GM18907 (cell line): ENCODE results near the gene AKAP3.

Experiments used
- ATAC-seq: cut with Tn5 transposase; IDR thresholded peaks from one replicate; pipeline ENCODE4 v1.9.1; 2021; ENCODE audit warnings: mild to moderate bottlenecking, moderate library complexity; ENCODE audit not compliant: unreplicated experiment

AKAP3 gene

DNA sequence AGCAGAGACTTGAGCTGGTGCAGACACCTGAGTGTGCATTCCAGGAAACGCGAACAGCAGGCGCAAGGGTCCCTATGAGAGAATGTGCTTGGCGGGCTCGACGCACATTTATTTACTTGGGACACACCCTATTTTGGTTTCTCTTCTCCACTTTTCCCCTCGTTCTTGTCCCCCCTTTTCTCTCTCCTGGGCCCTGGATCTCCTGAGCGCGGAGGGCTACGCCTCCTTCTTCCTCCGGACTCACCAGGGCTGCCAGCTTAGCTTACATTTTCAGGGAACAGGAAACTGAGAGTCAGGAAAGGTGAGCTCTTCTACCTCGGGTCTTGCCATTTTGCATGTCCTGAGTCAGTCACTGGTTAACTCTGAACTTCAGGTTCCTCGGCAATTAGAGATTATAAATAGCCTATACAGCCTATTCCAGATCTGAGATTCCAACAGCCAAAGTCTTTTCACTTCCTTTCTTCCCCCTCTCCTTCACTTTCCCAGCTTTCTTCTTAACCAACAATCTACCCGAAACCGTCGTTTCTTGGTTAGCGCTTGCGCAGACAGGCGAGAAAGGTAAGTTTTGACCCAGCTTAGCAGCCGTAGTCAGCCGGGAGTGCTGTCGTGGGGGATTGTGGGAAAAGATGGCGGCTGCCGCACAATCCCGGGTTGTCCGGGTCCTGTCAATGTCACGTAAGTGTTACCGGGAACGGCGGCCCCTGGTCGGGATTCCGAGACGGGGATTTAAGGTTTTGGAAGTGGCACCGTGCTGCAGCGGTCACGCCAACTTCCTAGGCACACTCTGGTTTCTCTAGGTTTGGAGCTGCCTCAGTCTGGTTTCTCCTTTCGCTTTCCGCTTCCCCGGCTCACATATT, at the start of gene AKAP3, which contains the start of gene NDUFA9:
Gene AKAP3, minus strand, starts transcription at position 551 of the 857 bp plus-strand sequence. CDS start 10,855 bp downstream, outside the sequence.
Gene NDUFA9, plus strand, starts transcription at position 614 of the 857 bp plus-strand sequence. Its CDS starts 13 bp downstream, at position 627.
- ATAC-seq = peak; percentile 90

DNA sequence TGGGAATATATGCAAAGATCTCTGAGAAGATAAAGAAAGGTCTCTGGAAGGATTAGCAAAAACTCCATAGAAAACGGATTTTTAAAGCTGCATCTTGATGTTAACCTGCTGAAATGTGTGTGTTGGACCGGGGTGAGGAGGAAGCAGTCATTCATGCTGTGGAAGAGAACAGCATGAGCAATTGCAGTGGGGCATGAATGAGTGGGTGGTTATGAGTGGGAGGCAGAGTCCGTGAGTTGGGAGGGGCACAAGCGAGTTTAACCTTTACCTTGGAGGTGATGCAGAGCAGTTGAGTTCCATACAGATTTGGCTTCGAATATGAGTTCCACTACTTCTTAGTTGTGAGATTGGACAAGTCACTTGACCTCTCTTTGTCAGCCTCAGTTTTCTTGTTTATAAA, 41.9 kb upstream of the AKAP3 start:
- no peak for ATAC-seq

DNA sequence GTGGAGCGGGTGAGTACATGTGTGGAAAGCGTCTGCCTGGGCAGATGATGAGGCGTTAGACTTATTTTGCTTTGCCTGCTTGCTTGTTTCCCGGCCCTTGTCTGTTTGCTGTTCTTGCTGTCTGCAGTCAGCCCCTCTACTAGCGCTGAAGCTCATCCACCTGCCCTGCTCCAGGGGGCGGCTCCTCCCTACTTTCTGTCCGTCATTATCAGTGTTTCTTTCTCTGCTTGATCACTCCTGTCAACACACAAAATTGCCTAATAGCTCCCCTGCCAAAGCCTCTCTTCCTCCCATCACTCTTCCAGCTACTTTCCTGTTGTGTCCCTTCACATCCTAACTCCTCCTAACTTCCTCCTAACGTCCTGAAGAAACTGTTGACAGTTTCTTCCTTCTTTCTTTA, 36.5 kb upstream of the AKAP3 start:
- ATAC-seq = no peak

DNA sequence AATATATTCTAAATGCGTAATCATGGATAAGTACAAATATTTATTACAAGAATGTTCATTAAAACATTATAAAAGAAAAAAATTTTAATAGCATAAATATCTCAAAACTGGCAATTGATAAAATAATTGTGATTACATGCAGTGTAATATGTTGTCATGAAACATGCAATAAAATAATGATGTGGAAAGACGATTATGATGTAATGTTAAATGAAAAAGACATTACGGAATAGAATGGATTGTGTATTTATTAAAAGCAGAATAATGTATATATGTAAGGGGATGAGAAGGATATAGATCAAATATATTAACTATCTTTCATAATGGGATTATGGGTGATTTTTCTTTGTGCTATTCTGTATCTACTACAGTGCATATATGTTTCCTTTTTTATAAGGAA, 32.9 kb upstream of the AKAP3 start:
- no peak for ATAC-seq

DNA sequence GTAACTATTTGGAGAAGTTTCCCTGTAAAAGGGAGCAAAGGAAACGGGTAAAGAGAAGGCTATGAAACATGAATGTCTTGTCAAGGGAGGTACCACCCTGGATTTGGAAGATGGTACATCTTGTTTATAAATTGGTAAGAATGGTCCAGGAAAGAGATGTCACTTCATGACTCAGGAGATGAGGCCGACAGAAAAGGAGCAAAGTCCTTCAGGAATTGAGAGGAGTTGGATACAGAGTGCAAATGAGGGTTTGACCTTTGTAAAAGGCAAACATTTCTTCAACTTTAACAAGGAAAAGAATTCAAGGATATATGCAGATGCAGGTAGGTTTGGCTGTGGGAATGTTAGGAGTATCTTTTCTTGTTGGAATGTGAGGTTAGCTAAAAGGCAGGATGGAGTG, 30.9 kb upstream of the AKAP3 start:
- no peak for ATAC-seq

DNA sequence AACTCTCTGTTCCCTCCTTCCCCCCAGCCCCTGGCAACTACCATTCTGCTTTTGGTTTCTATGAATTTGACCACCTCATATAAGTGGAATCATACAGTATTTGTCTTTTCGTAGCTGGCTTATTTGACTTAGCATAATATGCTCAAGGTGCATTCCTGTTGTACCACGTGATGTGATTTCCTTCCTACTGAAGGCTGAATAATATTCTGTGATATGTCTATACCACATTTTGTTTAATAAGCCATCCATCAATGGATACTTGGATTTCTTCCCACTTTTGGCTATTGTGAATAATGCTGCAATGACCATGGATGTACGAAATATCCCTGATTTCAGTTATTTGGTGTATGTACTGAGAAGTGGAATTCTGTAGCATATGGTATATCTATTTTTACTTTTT, 16.4 kb upstream of the AKAP3 start:
- ATAC-seq = no peak

DNA sequence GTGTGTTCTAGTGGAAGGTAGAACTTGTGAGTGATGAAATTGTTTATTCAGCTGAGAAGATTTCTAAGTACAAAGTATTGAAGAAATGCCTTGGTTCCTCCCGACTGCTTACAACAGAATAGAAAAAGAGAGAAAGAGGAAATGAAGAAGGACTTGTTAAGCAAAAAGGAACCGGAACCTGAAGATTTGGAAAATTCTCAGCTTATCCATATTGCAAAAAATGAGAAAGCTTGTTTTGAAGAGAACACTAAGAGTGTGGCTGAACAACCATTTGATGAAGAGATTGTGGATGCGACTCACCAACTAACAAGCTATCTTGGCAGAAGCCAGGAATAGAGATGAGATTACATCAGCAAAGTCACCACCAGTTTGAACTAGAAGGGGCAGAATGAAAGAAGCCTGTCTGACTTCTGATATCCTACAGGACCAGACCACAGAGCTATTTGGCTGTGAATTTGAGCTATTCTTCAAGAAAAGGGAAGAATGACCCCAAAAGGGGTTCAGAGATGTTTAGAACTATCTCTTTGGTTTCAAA, 15.2 kb upstream of the AKAP3 start:
- no peak for ATAC-seq

DNA sequence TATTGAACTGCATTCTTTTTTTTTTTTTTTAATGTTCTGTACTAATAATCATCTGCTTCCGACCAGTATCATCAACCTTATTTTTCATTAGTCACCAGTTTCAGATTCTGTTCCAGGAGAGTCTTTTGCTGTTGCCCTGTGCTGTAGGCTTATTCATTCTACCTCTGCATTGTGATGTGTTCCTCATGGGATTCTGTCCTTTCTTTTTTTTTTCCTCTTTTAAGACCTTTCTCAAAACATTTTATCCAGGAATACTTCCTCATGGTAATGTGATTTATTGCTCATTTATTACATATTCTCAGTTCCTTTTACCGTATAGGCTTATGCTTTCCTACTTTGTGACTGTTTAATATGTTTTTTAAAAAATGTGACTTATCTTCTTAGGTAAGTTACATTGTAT, 4.8 kb upstream of the AKAP3 start:
- ATAC-seq = no peak

DNA sequence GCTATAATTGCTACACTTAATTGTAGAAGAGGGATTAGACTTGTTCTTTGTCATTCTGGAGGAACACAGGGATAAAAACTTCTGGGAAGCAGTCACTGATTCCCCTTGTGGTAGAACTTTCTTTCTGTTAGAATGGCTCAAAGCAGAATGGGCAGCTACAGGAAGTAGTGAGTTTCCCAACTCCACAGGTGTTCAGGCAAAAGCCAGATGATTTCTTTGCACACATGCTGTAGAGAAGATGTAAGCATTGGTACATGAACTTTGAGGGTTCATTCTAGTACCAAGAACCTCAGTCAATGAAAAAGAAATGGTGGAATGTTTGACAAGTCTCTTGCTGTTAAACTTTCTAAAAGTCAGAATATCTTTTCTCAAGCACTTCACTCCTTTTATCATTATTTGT, 4.4 kb upstream of the AKAP3 start:
- no peak for ATAC-seq

DNA sequence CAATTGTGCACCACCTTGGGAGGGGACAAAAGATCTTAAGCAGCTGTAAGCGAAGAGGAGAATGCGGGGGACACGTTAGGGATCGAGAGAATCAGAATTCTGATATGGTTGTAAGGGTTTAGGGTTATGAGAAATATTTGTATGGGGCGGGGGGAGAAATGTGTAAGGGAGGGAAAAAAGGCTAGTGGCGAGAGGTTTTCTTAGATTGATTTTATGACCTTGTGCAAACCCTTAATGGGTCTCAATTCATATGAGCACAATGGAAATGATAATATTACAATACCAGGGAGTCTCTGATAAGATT, 459 bp upstream of the AKAP3 start:
- no peak for ATAC-seq

DNA sequence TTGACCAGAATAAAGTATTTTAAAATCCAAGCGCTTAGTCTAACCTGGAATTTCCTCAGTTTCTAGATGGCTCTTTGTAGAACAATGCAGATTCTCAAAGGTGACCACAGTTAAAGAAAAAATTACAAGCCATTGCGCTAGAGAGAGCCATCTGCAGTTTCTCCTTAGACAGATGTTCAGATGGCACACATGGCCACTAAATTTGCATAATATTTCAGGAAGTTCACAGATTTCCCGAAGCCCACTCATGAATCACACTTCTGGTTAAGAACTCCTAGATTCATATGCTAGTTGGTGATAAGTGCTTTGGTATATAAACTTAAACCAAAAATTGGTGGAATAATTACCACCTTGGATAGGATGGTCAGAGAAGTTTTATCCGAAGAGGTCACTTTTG, 749 bp downstream of the AKAP3 start:
- ATAC-seq = peak; percentile 21

DNA sequence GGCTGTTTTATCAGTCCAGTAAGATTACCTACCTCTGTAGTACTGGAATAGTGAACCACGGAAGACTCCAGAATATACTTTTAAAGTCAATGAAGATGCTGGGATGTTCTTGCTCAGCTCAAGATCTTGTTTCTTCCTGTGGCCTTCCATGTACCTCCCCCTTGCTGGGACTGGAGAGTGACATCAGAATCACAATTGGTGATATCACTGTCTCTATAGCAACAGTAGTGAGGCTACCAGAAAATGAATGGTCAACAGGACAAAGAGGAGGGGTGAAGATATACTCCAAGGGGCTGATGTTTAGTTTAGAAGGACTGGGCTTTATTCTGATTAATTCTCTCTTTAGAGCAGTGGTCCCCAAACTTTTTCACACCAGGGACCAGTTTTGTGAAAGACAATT, 3.8 kb downstream of the AKAP3 start:
- no peak for ATAC-seq

DNA sequence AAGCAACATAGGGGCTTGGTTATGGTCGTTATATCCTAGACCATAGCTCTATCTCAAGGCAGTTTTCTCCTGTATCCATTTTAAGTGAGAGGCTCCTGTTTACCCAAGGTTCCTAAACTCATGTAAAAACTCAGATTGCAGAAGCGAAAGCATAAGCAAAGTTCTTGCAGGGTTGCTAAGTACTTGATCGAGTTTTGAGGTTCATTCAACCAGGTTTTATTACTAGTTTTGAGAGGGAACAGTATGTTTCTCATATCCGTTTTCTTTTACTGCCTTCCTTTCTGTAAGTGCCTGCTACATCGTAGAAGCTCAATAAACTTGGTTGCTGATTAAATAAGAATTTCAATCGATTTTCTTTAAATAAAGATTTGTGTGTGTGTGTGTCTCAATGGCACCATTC, 5.1 kb downstream of the AKAP3 start:
- no peak for ATAC-seq

DNA sequence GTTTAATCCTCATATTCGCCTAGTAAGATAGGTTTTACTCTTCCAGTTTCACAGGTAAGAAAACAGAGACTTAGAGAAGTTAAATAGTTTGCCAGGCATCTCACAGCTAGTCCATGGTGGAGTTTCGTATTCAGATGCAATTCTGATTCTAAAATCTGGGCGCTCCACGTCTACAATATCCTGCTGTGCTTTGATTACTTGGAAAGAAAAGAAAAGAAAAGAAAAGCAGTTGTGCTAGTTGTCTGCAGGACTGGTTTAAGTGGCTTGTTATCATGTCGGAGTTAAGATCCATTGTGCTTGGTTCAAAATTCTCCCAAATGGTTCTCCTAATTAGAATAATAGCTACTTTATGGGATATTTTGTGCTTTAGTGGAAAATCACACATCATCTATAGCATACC, 18.6 kb downstream of the AKAP3 start:
- no peak for ATAC-seq

DNA sequence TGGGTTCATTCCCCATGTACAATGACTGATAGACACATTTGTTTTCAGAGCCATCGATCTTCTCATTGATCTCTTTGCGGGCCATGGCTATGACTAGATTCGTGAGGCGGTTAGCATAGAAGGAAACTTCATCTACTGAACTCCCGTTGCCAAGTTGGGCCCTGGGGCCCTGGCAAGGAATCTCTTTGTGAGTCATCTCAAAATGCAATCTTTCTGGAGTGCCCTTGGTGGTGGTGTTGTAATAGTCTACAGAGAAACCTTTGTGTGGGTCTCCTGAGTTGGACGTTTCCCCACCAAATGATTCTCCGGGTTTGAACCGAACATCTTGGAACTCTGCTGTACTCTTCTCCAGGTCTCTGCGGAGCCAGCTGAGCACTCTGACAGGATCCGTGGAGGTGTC, 20.4 kb downstream of the AKAP3 start:
- ATAC-seq = no peak

DNA sequence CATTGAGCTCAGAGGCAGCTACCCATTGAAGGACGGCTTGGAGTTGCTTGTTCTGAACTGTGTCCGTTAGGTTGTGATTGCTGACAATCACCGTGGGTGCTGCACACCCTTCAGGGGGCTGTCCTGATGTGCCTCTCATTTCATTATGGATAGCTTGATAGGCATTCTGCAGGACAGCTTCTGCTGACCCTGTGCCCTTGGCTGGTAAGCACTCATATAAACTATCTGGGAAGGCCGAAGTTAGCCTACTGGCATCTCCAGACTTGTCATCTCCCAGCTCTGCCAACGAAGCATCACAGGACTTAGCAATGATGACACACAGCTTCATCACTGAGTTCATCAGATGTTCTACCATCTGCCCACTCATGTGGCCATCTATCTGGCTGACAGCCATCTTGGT, 22.3 kb downstream of the AKAP3 start:
- no peak for ATAC-seq

DNA sequence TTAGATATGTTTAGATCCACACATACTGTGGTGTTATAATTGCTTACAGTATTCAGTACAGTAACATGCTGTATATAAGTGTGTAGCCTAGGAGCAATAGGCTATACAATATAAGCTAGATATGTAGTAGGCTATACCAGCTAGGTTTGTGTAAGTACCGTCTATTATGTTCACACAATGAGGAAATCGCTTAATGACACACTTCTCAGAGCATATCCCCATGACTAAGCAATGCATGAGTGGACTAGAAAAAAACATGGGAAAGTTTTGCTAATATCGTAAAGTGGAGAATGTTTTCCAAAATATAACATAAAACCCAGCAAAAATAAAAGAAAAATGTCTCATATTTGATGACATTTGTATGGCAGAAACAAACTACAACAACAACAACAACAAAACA, 27.3 kb downstream of the AKAP3 start:
- no peak for ATAC-seq

DNA sequence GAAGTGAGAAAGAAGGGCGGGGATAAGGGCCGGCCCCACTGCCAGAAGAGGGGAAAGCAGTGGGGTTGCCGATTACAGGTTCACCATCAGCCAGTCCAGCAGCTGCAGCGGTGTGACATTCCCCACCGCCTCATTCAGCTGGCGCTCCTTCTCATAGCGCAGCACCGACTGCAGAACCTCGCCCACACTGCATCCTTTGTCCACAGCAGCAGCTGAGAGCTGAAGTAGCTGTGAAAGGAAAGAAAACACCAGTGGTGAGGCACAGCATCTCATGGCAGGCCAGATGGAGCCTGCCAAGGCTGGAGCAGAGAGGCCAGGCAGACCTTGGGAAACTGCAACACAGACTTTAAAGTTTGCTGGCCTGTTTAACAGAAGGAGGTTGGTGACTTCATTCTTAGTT, 33.2 kb downstream of the AKAP3 start:
- ATAC-seq = no peak

DNA sequence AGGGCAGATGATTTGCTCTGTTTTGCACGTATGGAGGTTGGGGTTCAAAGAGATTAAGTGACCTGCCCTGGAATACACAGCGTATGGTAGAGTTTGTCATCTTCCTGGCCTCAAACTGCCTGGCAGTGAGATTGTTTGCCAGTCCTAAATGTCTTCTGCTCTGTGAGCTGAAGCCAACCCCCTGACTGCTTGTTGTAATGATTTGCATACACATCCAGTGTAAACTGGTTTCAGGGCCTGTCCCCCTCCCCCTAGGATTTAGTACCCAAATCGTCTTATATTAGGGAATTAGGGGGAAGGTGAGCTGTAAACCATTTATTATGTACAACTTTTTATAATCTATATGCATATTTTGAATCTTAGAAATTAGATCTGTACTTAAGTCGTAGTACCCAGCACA, 38.4 kb downstream of the AKAP3 start:
- no peak for ATAC-seq

DNA sequence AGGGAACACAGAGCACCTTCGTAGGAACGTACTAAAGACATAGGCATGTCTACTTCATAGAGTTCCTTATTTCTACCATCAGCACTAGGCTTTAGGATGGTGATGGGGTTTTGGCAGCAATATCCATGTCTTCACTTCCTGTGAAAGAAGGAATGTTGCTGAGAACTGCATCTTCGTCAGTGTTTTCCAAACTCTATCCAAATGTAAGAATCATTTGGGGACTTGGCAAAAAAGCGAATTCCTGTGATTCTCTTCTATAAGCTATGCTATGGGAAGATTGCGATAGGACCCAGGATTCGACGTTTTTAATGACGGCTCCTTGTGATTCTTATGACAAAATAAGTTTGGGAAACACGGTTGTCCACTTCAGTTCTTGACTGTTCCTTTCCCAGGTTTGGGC, 39.8 kb downstream of the AKAP3 start:
- no peak for ATAC-seq

DNA sequence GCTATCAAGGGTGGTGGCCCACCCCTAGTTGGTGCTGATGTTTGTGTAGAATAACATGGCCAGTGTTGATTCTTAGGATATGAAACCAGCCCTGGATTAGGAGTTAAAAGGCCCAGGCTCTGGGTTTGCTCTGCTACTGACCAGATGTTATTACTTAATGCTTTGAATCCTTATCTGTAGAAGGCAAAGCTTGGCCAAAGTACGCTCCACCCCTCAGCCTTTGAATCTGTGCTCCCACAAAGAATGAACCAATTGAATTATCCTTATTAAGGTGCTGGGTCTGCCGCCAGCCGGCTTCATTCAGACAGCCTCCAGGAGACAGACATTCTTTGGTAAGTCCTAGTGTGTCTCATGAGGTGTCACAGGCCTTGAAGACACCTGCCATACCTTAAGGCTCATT, 41.8 kb downstream of the AKAP3 start:
- ATAC-seq = no peak

DNA sequence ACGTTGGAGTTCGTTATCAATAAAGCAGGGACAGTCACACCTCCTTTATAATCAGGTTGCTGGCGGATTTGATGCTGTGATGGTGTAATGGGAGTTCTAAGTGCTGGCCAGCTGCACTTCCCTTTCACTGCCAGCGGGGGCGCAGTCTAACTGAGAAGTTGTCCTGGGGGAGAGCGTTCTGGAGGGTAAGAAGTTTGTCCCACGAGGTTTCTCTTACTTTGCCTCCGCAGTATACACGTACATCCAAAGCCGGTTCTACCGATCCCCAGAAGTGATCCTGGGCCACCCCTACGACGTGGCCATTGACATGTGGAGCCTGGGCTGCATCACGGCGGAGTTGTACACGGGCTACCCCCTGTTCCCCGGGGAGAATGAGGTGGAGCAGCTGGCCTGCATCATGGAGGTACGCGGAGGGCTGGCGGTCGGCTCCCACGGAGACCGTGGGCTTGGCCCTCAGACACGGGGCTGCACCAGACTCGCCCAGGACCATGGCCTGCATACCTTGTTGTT, 44.1 kb downstream of the AKAP3 start:
- ATAC-seq = peak; percentile 94

DNA sequence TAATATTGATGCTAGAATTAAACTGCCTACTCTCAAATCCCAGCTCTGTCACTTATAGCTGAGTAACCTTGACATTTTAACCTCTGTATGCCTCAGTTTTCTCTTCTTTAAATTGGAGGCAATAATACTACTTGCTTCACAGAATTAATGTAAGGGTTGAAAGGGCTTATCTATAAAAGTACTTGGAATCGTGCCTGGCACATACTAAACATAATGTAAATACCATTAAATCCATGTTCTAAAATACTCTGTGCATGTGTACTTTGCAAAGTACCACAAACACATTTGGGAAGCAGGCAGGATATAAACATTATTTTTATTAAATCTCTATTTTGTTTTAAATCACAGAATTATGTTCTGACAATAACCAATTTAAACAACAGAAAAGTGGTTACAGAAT, 44.9 kb downstream of the AKAP3 start:
- no peak for ATAC-seq
